ENCODE data around the gene GFRA3. TPM values are rescaled to one million over a fixed set of nuclear protein-coding genes. Genes with fewer than 3 reads are reported as not detected.
"Not testable (repeated sequence)": the region's sequence is repeated elsewhere in the genome, so short reads cannot be mapped to it uniquely, and the experiment has no call there.

Gene GFRA3
- polyA plus RNA-seq, 6 donors from 2014 or later, result not detected

GRCh38 chr5:138275379-138275782 lies 960 bp upstream of the GFRA3 start:
- Mint-ChIP-seq H3K27ac (no peak overlapping the region), H3K9me3 (peaks cover 0 to 2% (median 0%) of the 10 kb centered on the region in 7 donors), H3K4me1 (peaks cover 4 to 13% (median 9%) of the 10 kb centered on the region in 3 donors), H3K4me3 (peak overlapping the region in 1 of 8 donors; percentile 61), H3K36me3 (no peaks in the 10 kb centered on the region), H3K27me3 (peaks cover 25 to 33% (median 27%) of the 10 kb centered on the region in 3 donors)
- ATAC-seq (ENCODE audit: low read depth in 2 of 2) (no peak), DNase-seq (no peak)

GRCh38 chr5:138273834-138274188 lies 610 bp downstream of the GFRA3 start:
- peaks cover 4 to 13% (median 9%) of the 10 kb centered on the region in 3 donors for H3K4me1 Mint-ChIP-seq

GRCh38 chr5:138272681-138273080 lies 1.7 kb downstream of the GFRA3 start:
- no peak for ATAC-seq (ENCODE audit: low read depth in 2 of 2)
- DNase-seq, result no peak
- Mint-ChIP-seq H3K9me3 (peaks cover 0 to 2% (median 0%) of the 10 kb centered on the region in 7 donors), H3K36me3 (no peaks in the 10 kb centered on the region), H3K27ac (no peak overlapping the region), H3K4me1 (peaks cover 4 to 13% (median 9%) of the 10 kb centered on the region in 3 donors), H3K4me3 (peak overlapping the region in 1 of 8 donors; percentile 17), H3K27me3 (peaks cover 26 to 41% (median 34%) of the 10 kb centered on the region in 3 donors)

More at GRCh38 chr5:138273834-138274188, 610 bp downstream of the GFRA3 start:
- DNase-seq (no peak), ATAC-seq (ENCODE audit: low read depth in 2 of 2) (no peak)
- peak overlapping the region in 1 of 6 donors; percentile 66 for H3K27ac Mint-ChIP-seq
- H3K36me3 Mint-ChIP-seq, result no peaks in the 10 kb centered on the region
- H3K4me3 Mint-ChIP-seq, result peak overlapping the region in 7 of 8 donors; percentile 29 to 70 (median 47)
- peaks cover 25 to 39% (median 27%) of the 10 kb centered on the region in 3 donors for H3K27me3 Mint-ChIP-seq
- H3K9me3 Mint-ChIP-seq, result peaks cover 0 to 2% (median 0%) of the 10 kb centered on the region in 7 donors

GRCh38 chr5:138271281-138271680 lies 3.1 kb downstream of the GFRA3 start:
- no peaks in the 10 kb centered on the region for H3K36me3 Mint-ChIP-seq
- H3K27ac Mint-ChIP-seq, result no peak overlapping the region
- ATAC-seq (ENCODE audit: low read depth in 2 of 2) (no peak), DNase-seq (no peak)
- peak overlapping the region in 1 of 8 donors; percentile 63 for H3K4me3 Mint-ChIP-seq
- peaks cover 4 to 13% (median 9%) of the 10 kb centered on the region in 3 donors for H3K4me1 Mint-ChIP-seq
- H3K27me3 Mint-ChIP-seq, result peaks cover 29 to 43% (median 37%) of the 10 kb centered on the region in 3 donors
- H3K9me3 Mint-ChIP-seq, result peaks cover 0 to 2% (median 0%) of the 10 kb centered on the region in 7 donors

GRCh38 chr5:138264183-138264582 lies 10.2 kb downstream of the GFRA3 start:
- no peak for DNase-seq
- ATAC-seq (ENCODE audit: low read depth in 2 of 2), result no peak
- no peak overlapping the region for H3K4me3 Mint-ChIP-seq
- H3K4me1 Mint-ChIP-seq, result no peaks in the 10 kb centered on the region
- peaks cover 0 to 3% (median 0%) of the 10 kb centered on the region in 7 donors for H3K9me3 Mint-ChIP-seq
- no peaks in the 10 kb centered on the region for H3K36me3 Mint-ChIP-seq
- no peak overlapping the region for H3K27ac Mint-ChIP-seq
- peaks cover 19 to 32% (median 31%) of the 10 kb centered on the region in 3 donors for H3K27me3 Mint-ChIP-seq

GRCh38 chr5:138263581-138263980 lies 10.8 kb downstream of the GFRA3 start:
- no peak overlapping the region for H3K27ac Mint-ChIP-seq
- peaks cover 0 to 3% (median 0%) of the 10 kb centered on the region in 7 donors for H3K9me3 Mint-ChIP-seq
- DNase-seq (no peak), ATAC-seq (ENCODE audit: low read depth in 2 of 2) (no peak)
- H3K4me3 Mint-ChIP-seq, result no peak overlapping the region
- H3K27me3 Mint-ChIP-seq, result peaks cover 20 to 38% (median 34%) of the 10 kb centered on the region in 3 donors
- no peaks in the 10 kb centered on the region for H3K4me1 Mint-ChIP-seq
- H3K36me3 Mint-ChIP-seq, result no peaks in the 10 kb centered on the region

GRCh38 chr5:138258704-138259292 lies 15.6 kb downstream of the GFRA3 start:
- Mint-ChIP-seq H3K9me3 (peaks cover 0 to 2% (median 0%) of the 10 kb centered on the region in 7 donors), H3K27ac (no peak overlapping the region), H3K4me3 (no peak overlapping the region)

GRCh38 chr5:138257583-138257982 lies 16.8 kb downstream of the GFRA3 start:
- Mint-ChIP-seq H3K4me1 (no peaks in the 10 kb centered on the region), H3K9me3 (peaks cover 0 to 2% (median 0%) of the 10 kb centered on the region in 7 donors), H3K4me3 (no peak overlapping the region), H3K27ac (no peak overlapping the region), H3K27me3 (peaks cover 9 to 31% (median 21%) of the 10 kb centered on the region in 3 donors), H3K36me3 (no peaks in the 10 kb centered on the region)
- ATAC-seq (ENCODE audit: low read depth in 2 of 2), result no peak
- DNase-seq, result no peak

More at GRCh38 chr5:138258704-138259292, 15.6 kb downstream of the GFRA3 start:
- Mint-ChIP-seq H3K27me3 (peaks cover 9 to 26% (median 21%) of the 10 kb centered on the region in 3 donors), H3K36me3 (no peaks in the 10 kb centered on the region), H3K4me1 (no peaks in the 10 kb centered on the region)
- no peak for DNase-seq
- no peak for ATAC-seq (ENCODE audit: low read depth in 2 of 2)

- ATAC-seq (ENCODE audit: low read depth in 2 of 2) (no peak), DNase-seq (no peak)
- H3K9me3 Mint-ChIP-seq, result peaks cover 0 to 2% (median 0%) of the 10 kb centered on the region in 7 donors
- no peak overlapping the region for H3K4me3 Mint-ChIP-seq
- no peaks in the 10 kb centered on the region for H3K4me1 Mint-ChIP-seq
- no peak overlapping the region for H3K27ac Mint-ChIP-seq
- no peaks in the 10 kb centered on the region for H3K36me3 Mint-ChIP-seq
- H3K27me3 Mint-ChIP-seq, result peaks cover 6 to 25% (median 18%) of the 10 kb centered on the region in 3 donors
These were observed 21.5 kb downstream of the GFRA3 start for GRCh38 chr5:138252944-138253343.

GRCh38 chr5:138247800-138248199 lies 26.6 kb downstream of the GFRA3 start:
- H3K9me3 Mint-ChIP-seq; ATAC-seq (ENCODE audit: low read depth in 2 of 2); H3K4me1 Mint-ChIP-seq; H3K27ac Mint-ChIP-seq; DNase-seq; H3K4me3 Mint-ChIP-seq; H3K36me3 Mint-ChIP-seq: not testable (repeated sequence)
- H3K27me3 Mint-ChIP-seq, result peaks cover 10 to 34% (median 28%) of the 10 kb centered on the region in 3 donors

- DNase-seq (no peak), ATAC-seq (ENCODE audit: low read depth in 2 of 2) (no peak)
- H3K4me3 Mint-ChIP-seq, result no peak overlapping the region
- H3K9me3 Mint-ChIP-seq, result peaks cover 0 to 2% (median 0%) of the 10 kb centered on the region in 7 donors
- peaks cover 10 to 41% (median 33%) of the 10 kb centered on the region in 3 donors for H3K27me3 Mint-ChIP-seq
- peaks cover 0 to 6% (median 5%) of the 10 kb centered on the region in 3 donors for H3K4me1 Mint-ChIP-seq
- H3K36me3 Mint-ChIP-seq, result no peaks in the 10 kb centered on the region
- no peak overlapping the region for H3K27ac Mint-ChIP-seq
These were observed 27.6 kb downstream of the GFRA3 start for GRCh38 chr5:138246822-138247221.

- DNase-seq, result no peak
- no peak overlapping the region for H3K27ac Mint-ChIP-seq
- H3K4me1 Mint-ChIP-seq, result peaks cover 2 to 10% (median 9%) of the 10 kb centered on the region in 3 donors
- H3K36me3 Mint-ChIP-seq, result no peaks in the 10 kb centered on the region
- H3K4me3 Mint-ChIP-seq, result no peak overlapping the region
- no peak for ATAC-seq (ENCODE audit: low read depth in 2 of 2)
- peaks cover 11 to 40% (median 37%) of the 10 kb centered on the region in 3 donors for H3K27me3 Mint-ChIP-seq
- H3K9me3 Mint-ChIP-seq, result peaks cover 0 to 2% (median 0%) of the 10 kb centered on the region in 7 donors
These were observed 28.1 kb downstream of the GFRA3 start for GRCh38 chr5:138246334-138246733.

GRCh38 chr5:138245717-138246116 lies 28.7 kb downstream of the GFRA3 start:
- Mint-ChIP-seq H3K27me3 (peaks cover 17 to 46% (median 43%) of the 10 kb centered on the region in 3 donors), H3K27ac (peak overlapping the region in 1 of 6 donors; percentile 26), H3K4me1 (peaks cover 9 to 16% (median 16%) of the 10 kb centered on the region in 3 donors), H3K4me3 (peak overlapping the region in 1 of 8 donors; percentile 48), H3K36me3 (no peaks in the 10 kb centered on the region), H3K9me3 (peaks cover 0 to 2% (median 0%) of the 10 kb centered on the region in 7 donors)
- ATAC-seq (ENCODE audit: low read depth in 2 of 2) (no peak), DNase-seq (no peak)

GRCh38 chr5:138243794-138244193 lies 30.6 kb downstream of the GFRA3 start:
- H3K27ac Mint-ChIP-seq, result no peak overlapping the region
- peak overlapping the region in 1 of 8 donors; percentile 53 for H3K4me3 Mint-ChIP-seq
- H3K36me3 Mint-ChIP-seq, result no peaks in the 10 kb centered on the region
- H3K4me1 Mint-ChIP-seq, result peaks cover 12 to 20% (median 19%) of the 10 kb centered on the region in 3 donors
- no peak for DNase-seq
- ATAC-seq (ENCODE audit: low read depth in 2 of 2), result no peak
- H3K9me3 Mint-ChIP-seq, result peaks cover 0 to 2% (median 0%) of the 10 kb centered on the region in 7 donors
- H3K27me3 Mint-ChIP-seq, result peaks cover 22 to 60% (median 50%) of the 10 kb centered on the region in 3 donors
